Measurements from ENCODE around the gene GTF2IRD1.

GTF2IRD1 gene

GRCh38 chr7:74511345-74511744 lies 57.6 kb downstream of the GTF2IRD1 start:
- no peak for DNase-seq (ENCODE audit: low read depth in 2 of 2)
- TF ChIP-seq CTCF (IDR thresholded peaks at IDR 0.05; ENCODE audit: low read depth, low read length): no peak
- H3K4me3 ChIP-seq (replicated peaks in 1 of 2; ENCODE audit: low read depth in 2 of 2, low read length in 2 of 2): no peak overlapping the region

- no peak for DNase-seq (ENCODE audit: low read depth in 2 of 2)
- TF ChIP-seq CTCF (IDR thresholded peaks at IDR 0.05; ENCODE audit: low read depth, low read length): no peak
- no peak overlapping the region for H3K4me3 ChIP-seq (replicated peaks in 1 of 2; ENCODE audit: low read depth in 2 of 2, low read length in 2 of 2)
Measured at GRCh38 chr7:74512762-74513161, 59.1 kb downstream of the GTF2IRD1 start.

GRCh38 chr7:74514131-74514591 lies 60.5 kb downstream of the GTF2IRD1 start:
- no peak for DNase-seq (ENCODE audit: low read depth in 2 of 2)
- no peak for TF ChIP-seq CTCF (IDR thresholded peaks at IDR 0.05; ENCODE audit: low read depth, low read length)
- no peak overlapping the region for H3K4me3 ChIP-seq (replicated peaks in 1 of 2; ENCODE audit: low read depth in 2 of 2, low read length in 2 of 2)

GRCh38 chr7:74515276-74515675 lies 61.6 kb downstream of the GTF2IRD1 start:
- H3K4me3 ChIP-seq (replicated peaks in 1 of 2; ENCODE audit: low read depth in 2 of 2, low read length in 2 of 2): no peak overlapping the region
- TF ChIP-seq CTCF (IDR thresholded peaks at IDR 0.05; ENCODE audit: low read depth, low read length): no peak
- DNase-seq (ENCODE audit: low read depth in 2 of 2): no peak

- DNase-seq (ENCODE audit: low read depth in 2 of 2): no peak
- no peak for TF ChIP-seq CTCF (IDR thresholded peaks at IDR 0.05; ENCODE audit: low read depth, low read length)
- H3K4me3 ChIP-seq (replicated peaks in 1 of 2; ENCODE audit: low read depth in 2 of 2, low read length in 2 of 2): no peak overlapping the region
Measured at GRCh38 chr7:74516214-74516613, 62.5 kb downstream of the GTF2IRD1 start.

GRCh38 chr7:74518041-74518440 lies 64.3 kb downstream of the GTF2IRD1 start:
- no peak overlapping the region for H3K4me3 ChIP-seq (replicated peaks in 1 of 2; ENCODE audit: low read depth in 2 of 2, low read length in 2 of 2)
- TF ChIP-seq CTCF (IDR thresholded peaks at IDR 0.05; ENCODE audit: low read depth, low read length): no peak
- no peak for DNase-seq (ENCODE audit: low read depth in 2 of 2)

GRCh38 chr7:74518654-74519053 lies 64.9 kb downstream of the GTF2IRD1 start:
- no peak for TF ChIP-seq CTCF (IDR thresholded peaks at IDR 0.05; ENCODE audit: low read depth, low read length)
- DNase-seq (ENCODE audit: low read depth in 2 of 2): no peak

More at GRCh38 chr7:74518654-74519053, 64.9 kb downstream of the GTF2IRD1 start:
- no peak overlapping the region for H3K4me3 ChIP-seq (replicated peaks in 1 of 2; ENCODE audit: low read depth in 2 of 2, low read length in 2 of 2)
